Naive B cell (primary cell): ENCODE measurements around the gene MCRIP1. TPM values are rescaled to one million over a fixed set of nuclear protein-coding genes. Genes with fewer than 3 reads are reported as not detected.

Source experiments
- polyA plus RNA-seq, 6 donors: library from polyadenylated mRNA; unstranded; fragments of 300-500 nt; fragmentation: Illumina TruSeq; gene quantifications; one replicate each; pipeline ENCODE4 v1.2.3, GENCODE V29; 2021; ENCODE audit warnings: low read depth in 6 of 6

The MCRIP1 gene
- polyA plus RNA-seq, 6 donors from 2014 or later = 66.2 to 114 (median 77.4) TPM

Other genes starting within 250 kb of the MCRIP1 start
- 10 to 100 TPM; 49.2 to 76.6 (median 57.7) TPM for gene NPLOC4, start 196.2 kb downstream of the MCRIP1 start, polyA plus RNA-seq
- gene TSPAN10, start 196.1 kb downstream of the MCRIP1 start, polyA plus RNA-seq = under 1 TPM in 5 of 6 donors, not detected in 1; 0.34 to 0.92 (median 0.86) TPM
- gene PDE6G, start 176.7 kb downstream of the MCRIP1 start, polyA plus RNA-seq = 10 to 100 TPM in 1 of 6 donors, 1 to 10 TPM in 5; 2.1 to 16.1 (median 5.1) TPM
- 10 to 100 TPM; 63.9 to 77.5 (median 69.6) TPM for gene OXLD1, start 166.7 kb downstream of the MCRIP1 start, polyA plus RNA-seq
- 10 to 100 TPM in 4 of 6 donors, 1 to 10 TPM in 2; 3.2 to 29.4 (median 12.3) TPM for gene CCDC137, start 166.6 kb downstream of the MCRIP1 start, polyA plus RNA-seq
- gene ARL16, start 149.5 kb downstream of the MCRIP1 start, polyA plus RNA-seq = 100 to 1,000 TPM in 1 of 6 donors, 10 to 100 TPM in 5; 32.8 to 101 (median 37.6) TPM
- gene HGS, start 149.3 kb downstream of the MCRIP1 start, polyA plus RNA-seq = 10 to 100 TPM; 11.3 to 47.6 (median 21.7) TPM
- gene MRPL12, start 129.9 kb downstream of the MCRIP1 start, polyA plus RNA-seq = 10 to 100 TPM; 33.7 to 51.6 (median 42.3) TPM
- 1 to 10 TPM in 4 of 6 donors, under 1 TPM in 1, not detected in 1; 0.92 to 5.0 (median 2.3) TPM for gene SLC25A10, start 121.0 kb downstream of the MCRIP1 start, polyA plus RNA-seq
- not detected for gene GCGR, start 29.1 kb downstream of the MCRIP1 start, polyA plus RNA-seq
- under 1 TPM in 2 of 6 donors, not detected in 4; 0.18 to 0.64 TPM for gene PPP1R27, start 1.8 kb upstream of the MCRIP1 start, polyA plus RNA-seq
- gene P4HB, start 27.2 kb upstream of the MCRIP1 start, polyA plus RNA-seq = 100 to 1,000 TPM; 139 to 192 (median 158) TPM
- gene ARHGDIA, start 38.0 kb upstream of the MCRIP1 start, polyA plus RNA-seq = 100 to 1,000 TPM in 1 of 6 donors, 10 to 100 TPM in 5; 42.9 to 116 (median 78.3) TPM
- 10 to 100 TPM; 25.5 to 53.9 (median 41.7) TPM for gene ALYREF, start 58.3 kb upstream of the MCRIP1 start, polyA plus RNA-seq
- 100 to 1,000 TPM; 208 to 260 (median 218) TPM for gene ANAPC11, start 58.4 kb upstream of the MCRIP1 start, polyA plus RNA-seq
- under 1 TPM in 1 of 6 donors, not detected in 5; 0.24 TPM for gene NPB, start 68.9 kb upstream of the MCRIP1 start, polyA plus RNA-seq
- 10 to 100 TPM; 19.0 to 28.4 (median 21.2) TPM for gene PCYT2, start 78.1 kb upstream of the MCRIP1 start, polyA plus RNA-seq
- 10 to 100 TPM; 23.6 to 41.3 (median 30.6) TPM for gene SIRT7, start 84.9 kb upstream of the MCRIP1 start, polyA plus RNA-seq
- gene MAFG, start 94.4 kb upstream of the MCRIP1 start, polyA plus RNA-seq = 1 to 10 TPM; 3.4 to 6.7 (median 4.7) TPM
- gene PYCR1, start 104.0 kb upstream of the MCRIP1 start, polyA plus RNA-seq = 1 to 10 TPM; 1.6 to 4.5 (median 2.2) TPM
- gene MYADML2, start 113.9 kb upstream of the MCRIP1 start, polyA plus RNA-seq = not detected
- not detected for gene NOTUM, start 127.9 kb upstream of the MCRIP1 start, polyA plus RNA-seq
- gene ASPSCR1, start 144.3 kb upstream of the MCRIP1 start, polyA plus RNA-seq = 10 to 100 TPM; 20.2 to 31.0 (median 25.0) TPM
- 10 to 100 TPM; 52.6 to 77.6 (median 58.3) TPM for gene CENPX, start 189.6 kb upstream of the MCRIP1 start, polyA plus RNA-seq
- gene LRRC45, start 190.0 kb upstream of the MCRIP1 start, polyA plus RNA-seq = 1 to 10 TPM; 1.3 to 4.6 (median 2.6) TPM
- not detected for gene RAC3, start 198.4 kb upstream of the MCRIP1 start, polyA plus RNA-seq
- gene DCXR, start 204.4 kb upstream of the MCRIP1 start, polyA plus RNA-seq = 100 to 1,000 TPM in 2 of 6 donors, 10 to 100 TPM in 4; 74.0 to 199 (median 98.1) TPM
- 1 to 10 TPM; 2.6 to 7.6 (median 4.8) TPM for gene RFNG, start 218.5 kb upstream of the MCRIP1 start, polyA plus RNA-seq
- gene GPS1, start 218.6 kb upstream of the MCRIP1 start, polyA plus RNA-seq = 100 to 1,000 TPM; 103 to 138 (median 109) TPM
- gene DUS1L, start 232.5 kb upstream of the MCRIP1 start, polyA plus RNA-seq = 10 to 100 TPM; 52.4 to 86.5 (median 68.2) TPM